COLO668 (cell line): ENCODE data around the gene IGDCC3.
A peak's percentile ranks its signal among the peaks of the same experiment; 100 is the strongest.

Experiments
- DNase-seq: peaks from one replicate; lab custom pipeline; 2025; ENCODE audit not compliant: unreplicated experiment; lab: John Stamatoyannopoulos, UW

Gene IGDCC3

GRCh38 chr15:65344214-65344913, 33.4 kb downstream of the IGDCC3 start:
- DNase-seq = no peak

GRCh38 chr15:65343374-65343981, 34.3 kb downstream of the IGDCC3 start:
- DNase-seq = no peak

GRCh38 chr15:65342493-65342892, 35.3 kb downstream of the IGDCC3 start:
- DNase-seq = no peak

- DNase-seq = no peak
Observed at GRCh38 chr15:65339920-65340319, 37.9 kb downstream of the IGDCC3 start.

GRCh38 chr15:65339416-65339815, 38.4 kb downstream of the IGDCC3 start:
- DNase-seq = no peak

GRCh38 chr15:65338823-65339222, 39.0 kb downstream of the IGDCC3 start:
- DNase-seq = no peak

- peak; percentile 62 for DNase-seq
Observed at GRCh38 chr15:65338366-65338765, 39.4 kb downstream of the IGDCC3 start.

- DNase-seq = no peak
Observed at GRCh38 chr15:65337436-65338070, 40.2 kb downstream of the IGDCC3 start.

- DNase-seq = no peak
Observed at GRCh38 chr15:65336493-65337435, 41.0 kb downstream of the IGDCC3 start.

GRCh38 chr15:65335278-65336055, 42.3 kb downstream of the IGDCC3 start:
- DNase-seq = no peak

- DNase-seq = peak; percentile 47
Observed at GRCh38 chr15:65334586-65335231, 43.1 kb downstream of the IGDCC3 start.

GRCh38 chr15:65333856-65334255, 43.9 kb downstream of the IGDCC3 start:
- DNase-seq = no peak

- DNase-seq = no peak
Observed at GRCh38 chr15:65333148-65333820, 44.5 kb downstream of the IGDCC3 start.

GRCh38 chr15:65332391-65333147, 45.2 kb downstream of the IGDCC3 start:
- peak; percentile 32 for DNase-seq

- peak; percentile 52 for DNase-seq
Observed at GRCh38 chr15:65331811-65332210, 46.0 kb downstream of the IGDCC3 start.

- DNase-seq = no peak
Observed at GRCh38 chr15:65330934-65331645, 46.7 kb downstream of the IGDCC3 start.

GRCh38 chr15:65329984-65330735, 47.6 kb downstream of the IGDCC3 start:
- no peak for DNase-seq
